Liver (tissue), 9 donors: ENCODE results near the gene JAM2. TPM values are rescaled to one million over a fixed set of nuclear protein-coding genes. Genes with fewer than 3 reads are reported as not detected.
"Not testable (repeated sequence)": the region's sequence is repeated elsewhere in the genome, so short reads cannot be mapped to it uniquely, and the experiment has no call there.

Source experiments
- DNase-seq: peaks from one replicate; pipeline ENCODE4 v3.0.0-alpha.2; 2017; ENCODE audit warnings: low spot score
- H3K27ac ChIP-seq, 2 donors: one replicate each; pipeline ENCODE4 v1.7.0; 2013; ENCODE audit warnings: inconsistent platforms in 2 of 2, low read length in 2 of 2, control low read depth in 1 of 2, low read depth in 1 of 2, mild to moderate bottlenecking in 1 of 2
- H3K27me3 ChIP-seq, 4 donors: one replicate each; pipeline versions ENCODE4 v1.6.1 to v1.7.0; 2013; ENCODE audit warnings: low read length in 3 of 4, inconsistent platforms in 1 of 4, mild to moderate bottlenecking in 1 of 4, moderate library complexity in 1 of 4; ENCODE audit not compliant: control insufficient read depth in 4 of 4, insufficient read depth in 4 of 4
- H3K36me3 ChIP-seq, 4 donors: one replicate each; pipeline versions ENCODE4 v1.6.1 to v1.7.0; 2013; ENCODE audit warnings: low read length in 3 of 4, mild to moderate bottlenecking in 3 of 4, low read depth in 1 of 4, moderate library complexity in 1 of 4; ENCODE audit not compliant: control insufficient read depth in 4 of 4, insufficient read depth in 3 of 4
- H3K4me1 ChIP-seq, 4 donors: one replicate each; pipeline versions ENCODE4 v1.6.1 to v1.7.0; 2013; ENCODE audit warnings: low read length in 3 of 4, mild to moderate bottlenecking in 3 of 4, moderate library complexity in 1 of 4; ENCODE audit not compliant: control insufficient read depth in 4 of 4, insufficient read depth in 4 of 4
- H3K4me3 ChIP-seq, 3 donors: one replicate each; pipeline versions ENCODE4 v1.6.1 to v1.7.0; 2013; ENCODE audit warnings: low read length in 3 of 3, control low read depth in 1 of 3, low read depth in 1 of 3, mild to moderate bottlenecking in 1 of 3
- H3K9ac ChIP-seq, 2 donors: one replicate each; pipeline ENCODE4 v1.7.0; 2013; ENCODE audit warnings: low read length in 2 of 2, mild to moderate bottlenecking in 2 of 2, moderate library complexity in 2 of 2, control low read depth in 1 of 2, low read depth in 1 of 2
- H3K9me3 ChIP-seq, 4 donors: one replicate each; pipeline versions ENCODE4 v1.6.1 to v1.7.0; 2013; ENCODE audit warnings: low read length in 3 of 4; ENCODE audit not compliant: control insufficient read depth in 4 of 4
- EGR1 ChIP-seq, 2 donors: IDR thresholded peaks; 2 replicates each; pipeline ENCODE4 v1.6.1; 2016 to 2018; ENCODE audit warnings: antibody characterized with exemption in 2 of 2, low read depth in 2 of 2
- FOXA2 ChIP-seq: IDR thresholded peaks from 2 replicates; pipeline ENCODE4 v1.6.1; 2016; ENCODE audit warnings: antibody characterized with exemption
- GABPA ChIP-seq, 2 donors: IDR thresholded peaks in 1 of 2; conservative IDR thresholded peaks in 1 of 2; 2 replicates each; pipeline ENCODE4 v1.6.1; 2016; ENCODE audit warnings: antibody characterized with exemption in 2 of 2, mild to moderate bottlenecking in 1 of 2, moderate library complexity in 1 of 2
- HNF4A ChIP-seq, 2 donors: conservative IDR thresholded peaks; 2 replicates each; pipeline ENCODE4 v1.6.1; 2016; ENCODE audit warnings: antibody characterized with exemption in 2 of 2, mild to moderate bottlenecking in 2 of 2
- HNF4G ChIP-seq: IDR thresholded peaks from 2 replicates; pipeline ENCODE4 v1.6.1; 2016; ENCODE audit warnings: antibody characterized with exemption
- NR2F2 ChIP-seq: IDR thresholded peaks from 2 replicates; pipeline ENCODE4 v1.6.1; 2016; ENCODE audit warnings: antibody characterized with exemption
- RXRA ChIP-seq, 2 donors: IDR thresholded peaks; 2 replicates each; pipeline ENCODE4 v1.6.1; 2017 to 2018; ENCODE audit warnings: antibody characterized with exemption in 2 of 2, mild to moderate bottlenecking in 1 of 2
- YY1 ChIP-seq: IDR thresholded peaks from 2 replicates; pipeline ENCODE4 v1.6.1; 2016; ENCODE audit warnings: antibody characterized with exemption, mild to moderate bottlenecking
- WGBS: extraction: QIAGEN DNeasy Blood & Tissue Kit; methylation state at CpG from one replicate; pipeline ENCODE4 v1.1.7; 2013; 5-methylcytosine and 5-hydroxymethylcytosine counted together
- polyA plus RNA-seq, 2 donors: library from polyadenylated mRNA; stranded (reverse) in 1 of 2; unstranded in 1 of 2; fragments of 200-250 nt in 1 of 2; fragments of >200 nt in 1 of 2; fragmentation: Nextera tagmentation in 1 of 2; extraction: Ambion mirVana in 1 of 2; gene quantifications; one replicate each; pipeline versions ENCODE4 v1.2.1 to v1.2.3, GENCODE V29; 2013 to 2015
- total RNA-seq, 2 donors: library from RNA; depleted of rRNA; stranded (reverse); fragments of >200 nt; gene quantifications; one replicate each; pipeline ENCODE4 v1.2.3, GENCODE V29; 2014
- TF ChIP-seq, protein P1 (sequence below): IDR thresholded peaks from 2 replicates; pipeline ENCODE4 v1.6.1; 2016; ENCODE audit warnings: antibody characterized with exemption
- TF ChIP-seq, protein P2 (sequence below): IDR thresholded peaks from 2 replicates; pipeline ENCODE4 v1.6.1; 2016; ENCODE audit warnings: antibody characterized with exemption, mild to moderate bottlenecking
- TF ChIP-seq, protein P3 (sequence below): fragments of 150-350 bp; IDR thresholded peaks from 2 replicates; pipeline ENCODE4 v1.5.1; 2017; ENCODE audit warnings: improper control_type of control experiment, low read depth, low read length; ENCODE audit not compliant: missing input control
- donor health status: healthy.
- donor health status: healthy.
- donor health status: healthy.
- donor health status: healthy.
- donor health status: healthy.

The JAM2 gene
- total and polyA plus RNA-seq, 4 donors, result 0.89 to 2.0 (median 1.3) TPM

DNA sequence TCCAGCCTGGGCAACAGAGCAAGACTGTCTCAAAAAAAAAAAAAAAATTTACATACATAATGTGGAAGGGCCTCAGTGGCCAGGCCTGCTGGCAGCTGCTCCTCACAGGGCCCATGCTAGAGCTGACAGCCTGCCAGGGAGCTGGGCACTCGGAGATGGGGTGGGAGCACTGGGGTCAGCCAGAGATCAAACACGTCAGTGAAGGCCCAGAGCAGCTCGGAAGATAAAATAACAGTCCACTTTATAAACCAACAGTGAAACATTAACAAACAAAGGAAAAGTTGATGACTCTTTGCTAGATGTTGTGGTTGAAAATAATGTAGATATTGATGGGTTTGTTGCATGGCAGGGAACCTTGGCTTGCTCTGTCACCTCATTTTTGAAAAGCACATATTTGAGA, 52.9 kb downstream of the JAM2 start:
- Histone ChIP-seq H3K9ac (no peak overlapping the region), H3K27ac (no peak overlapping the region), H3K36me3 (no peaks in the 10 kb centered on the region), H3K4me3 (no peak overlapping the region), H3K4me1 (no peaks in the 10 kb centered on the region), H3K9me3 (no peaks in the 10 kb centered on the region), H3K27me3 (no peaks in the 10 kb centered on the region)
- WGBS, result 65% methylated on average over 3 of the region's 3 CpGs
- DNase-seq, result no peak
- TF ChIP-seq, protein P1, sequence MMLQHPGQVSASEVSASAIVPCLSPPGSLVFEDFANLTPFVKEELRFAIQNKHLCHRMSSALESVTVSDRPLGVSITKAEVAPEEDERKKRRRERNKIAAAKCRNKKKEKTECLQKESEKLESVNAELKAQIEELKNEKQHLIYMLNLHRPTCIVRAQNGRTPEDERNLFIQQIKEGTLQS, result no peak
- TF ChIP-seq HNF4A (conservative IDR thresholded peaks at IDR 0.05), result no peak
- TF ChIP-seq NR2F2, result no peak
- no peak for TF ChIP-seq YY1
- no peak for TF ChIP-seq EGR1 (IDR thresholded peaks at IDR 0.05; ENCODE audit: low read depth in 2 of 2)
- TF ChIP-seq, protein P2, sequence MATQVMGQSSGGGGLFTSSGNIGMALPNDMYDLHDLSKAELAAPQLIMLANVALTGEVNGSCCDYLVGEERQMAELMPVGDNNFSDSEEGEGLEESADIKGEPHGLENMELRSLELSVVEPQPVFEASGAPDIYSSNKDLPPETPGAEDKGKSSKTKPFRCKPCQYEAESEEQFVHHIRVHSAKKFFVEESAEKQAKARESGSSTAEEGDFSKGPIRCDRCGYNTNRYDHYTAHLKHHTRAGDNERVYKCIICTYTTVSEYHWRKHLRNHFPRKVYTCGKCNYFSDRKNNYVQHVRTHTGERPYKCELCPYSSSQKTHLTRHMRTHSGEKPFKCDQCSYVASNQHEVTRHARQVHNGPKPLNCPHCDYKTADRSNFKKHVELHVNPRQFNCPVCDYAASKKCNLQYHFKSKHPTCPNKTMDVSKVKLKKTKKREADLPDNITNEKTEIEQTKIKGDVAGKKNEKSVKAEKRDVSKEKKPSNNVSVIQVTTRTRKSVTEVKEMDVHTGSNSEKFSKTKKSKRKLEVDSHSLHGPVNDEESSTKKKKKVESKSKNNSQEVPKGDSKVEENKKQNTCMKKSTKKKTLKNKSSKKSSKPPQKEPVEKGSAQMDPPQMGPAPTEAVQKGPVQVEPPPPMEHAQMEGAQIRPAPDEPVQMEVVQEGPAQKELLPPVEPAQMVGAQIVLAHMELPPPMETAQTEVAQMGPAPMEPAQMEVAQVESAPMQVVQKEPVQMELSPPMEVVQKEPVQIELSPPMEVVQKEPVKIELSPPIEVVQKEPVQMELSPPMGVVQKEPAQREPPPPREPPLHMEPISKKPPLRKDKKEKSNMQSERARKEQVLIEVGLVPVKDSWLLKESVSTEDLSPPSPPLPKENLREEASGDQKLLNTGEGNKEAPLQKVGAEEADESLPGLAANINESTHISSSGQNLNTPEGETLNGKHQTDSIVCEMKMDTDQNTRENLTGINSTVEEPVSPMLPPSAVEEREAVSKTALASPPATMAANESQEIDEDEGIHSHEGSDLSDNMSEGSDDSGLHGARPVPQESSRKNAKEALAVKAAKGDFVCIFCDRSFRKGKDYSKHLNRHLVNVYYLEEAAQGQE, result no peak

DNA sequence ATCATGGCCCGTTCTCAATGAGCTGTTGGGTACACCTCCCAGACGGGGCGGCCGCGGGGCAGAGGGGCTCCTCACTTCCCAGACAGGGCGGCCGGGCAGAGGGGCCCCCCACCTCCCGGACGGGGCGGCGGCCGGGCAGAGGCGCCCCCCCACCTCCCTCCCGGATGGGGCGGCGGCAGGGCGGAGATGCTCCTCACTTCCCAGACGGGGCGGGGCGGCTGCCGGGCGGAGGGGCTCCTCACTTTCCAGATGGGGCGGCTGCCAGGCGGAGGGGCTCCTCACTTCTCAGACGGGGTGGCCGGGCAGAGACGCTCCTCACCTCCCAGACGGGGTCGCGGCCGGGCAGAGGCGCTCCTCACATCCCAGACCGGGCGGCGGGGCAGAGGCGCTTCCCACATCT, 56.4 kb downstream of the JAM2 start:
- H3K9ac ChIP-seq, H3K4me1 ChIP-seq, H3K9me3 ChIP-seq, H3K36me3 ChIP-seq, H3K4me3 ChIP-seq, H3K27me3 ChIP-seq, DNase-seq, H3K27ac ChIP-seq: not testable (repeated sequence)
- WGBS, result 95% methylated on average over 36 of the region's 36 CpGs

DNA sequence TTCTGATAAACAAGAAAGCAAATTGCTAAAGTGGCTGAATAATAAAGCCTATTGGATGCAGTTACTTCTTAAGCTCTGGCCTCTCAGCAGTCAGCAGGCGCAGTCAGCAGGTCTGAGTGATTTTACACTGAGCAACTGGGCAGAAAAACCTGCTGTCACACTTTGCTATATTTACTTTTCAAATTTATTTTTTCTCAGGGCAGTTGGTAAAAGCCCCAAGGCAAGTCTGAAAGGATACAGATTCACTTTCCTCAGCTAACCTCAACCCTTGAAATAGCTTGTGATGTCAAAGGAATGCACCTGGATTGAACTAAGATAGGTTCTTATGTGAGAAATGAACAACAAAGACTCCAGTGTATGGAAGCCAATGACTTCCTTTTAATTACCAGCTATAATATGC, 61.7 kb downstream of the JAM2 start:
- Histone ChIP-seq H3K27ac (no peak overlapping the region), H3K27me3 (no peaks in the 10 kb centered on the region), H3K9ac (no peak overlapping the region), H3K4me3 (no peak overlapping the region), H3K36me3 (no peaks in the 10 kb centered on the region), H3K9me3 (no peaks in the 10 kb centered on the region), H3K4me1 (no peaks in the 10 kb centered on the region)
- 97% methylated on average over 1 of the region's 1 CpG for WGBS
- DNase-seq, result no peak
- no peak for TF ChIP-seq RXRA (IDR thresholded peaks at IDR 0.05)
- TF ChIP-seq GABPA (IDR thresholded peaks at IDR 0.05 in 1 of 2, conservative IDR thresholded peaks at IDR 0.05 in 1 of 2), result no peak
- TF ChIP-seq FOXA2, result no peak
- TF ChIP-seq HNF4G, result no peak
- TF ChIP-seq YY1, result no peak
- TF ChIP-seq, protein P3, sequence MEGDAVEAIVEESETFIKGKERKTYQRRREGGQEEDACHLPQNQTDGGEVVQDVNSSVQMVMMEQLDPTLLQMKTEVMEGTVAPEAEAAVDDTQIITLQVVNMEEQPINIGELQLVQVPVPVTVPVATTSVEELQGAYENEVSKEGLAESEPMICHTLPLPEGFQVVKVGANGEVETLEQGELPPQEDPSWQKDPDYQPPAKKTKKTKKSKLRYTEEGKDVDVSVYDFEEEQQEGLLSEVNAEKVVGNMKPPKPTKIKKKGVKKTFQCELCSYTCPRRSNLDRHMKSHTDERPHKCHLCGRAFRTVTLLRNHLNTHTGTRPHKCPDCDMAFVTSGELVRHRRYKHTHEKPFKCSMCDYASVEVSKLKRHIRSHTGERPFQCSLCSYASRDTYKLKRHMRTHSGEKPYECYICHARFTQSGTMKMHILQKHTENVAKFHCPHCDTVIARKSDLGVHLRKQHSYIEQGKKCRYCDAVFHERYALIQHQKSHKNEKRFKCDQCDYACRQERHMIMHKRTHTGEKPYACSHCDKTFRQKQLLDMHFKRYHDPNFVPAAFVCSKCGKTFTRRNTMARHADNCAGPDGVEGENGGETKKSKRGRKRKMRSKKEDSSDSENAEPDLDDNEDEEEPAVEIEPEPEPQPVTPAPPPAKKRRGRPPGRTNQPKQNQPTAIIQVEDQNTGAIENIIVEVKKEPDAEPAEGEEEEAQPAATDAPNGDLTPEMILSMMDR, result no peak
